HG02678 (cell line): Measurements from ENCODE around the gene PTGR3.

ENCODE experiments used
- ATAC-seq: cut with Tn5 transposase; IDR thresholded peaks from one replicate; pipeline ENCODE4 v1.9.1; 2021; ENCODE audit warnings: mild to moderate bottlenecking, moderate library complexity; ENCODE audit not compliant: unreplicated experiment

PTGR3 gene, protein sequence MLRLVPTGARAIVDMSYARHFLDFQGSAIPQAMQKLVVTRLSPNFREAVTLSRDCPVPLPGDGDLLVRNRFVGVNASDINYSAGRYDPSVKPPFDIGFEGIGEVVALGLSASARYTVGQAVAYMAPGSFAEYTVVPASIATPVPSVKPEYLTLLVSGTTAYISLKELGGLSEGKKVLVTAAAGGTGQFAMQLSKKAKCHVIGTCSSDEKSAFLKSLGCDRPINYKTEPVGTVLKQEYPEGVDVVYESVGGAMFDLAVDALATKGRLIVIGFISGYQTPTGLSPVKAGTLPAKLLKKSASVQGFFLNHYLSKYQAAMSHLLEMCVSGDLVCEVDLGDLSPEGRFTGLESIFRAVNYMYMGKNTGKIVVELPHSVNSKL

DNA sequence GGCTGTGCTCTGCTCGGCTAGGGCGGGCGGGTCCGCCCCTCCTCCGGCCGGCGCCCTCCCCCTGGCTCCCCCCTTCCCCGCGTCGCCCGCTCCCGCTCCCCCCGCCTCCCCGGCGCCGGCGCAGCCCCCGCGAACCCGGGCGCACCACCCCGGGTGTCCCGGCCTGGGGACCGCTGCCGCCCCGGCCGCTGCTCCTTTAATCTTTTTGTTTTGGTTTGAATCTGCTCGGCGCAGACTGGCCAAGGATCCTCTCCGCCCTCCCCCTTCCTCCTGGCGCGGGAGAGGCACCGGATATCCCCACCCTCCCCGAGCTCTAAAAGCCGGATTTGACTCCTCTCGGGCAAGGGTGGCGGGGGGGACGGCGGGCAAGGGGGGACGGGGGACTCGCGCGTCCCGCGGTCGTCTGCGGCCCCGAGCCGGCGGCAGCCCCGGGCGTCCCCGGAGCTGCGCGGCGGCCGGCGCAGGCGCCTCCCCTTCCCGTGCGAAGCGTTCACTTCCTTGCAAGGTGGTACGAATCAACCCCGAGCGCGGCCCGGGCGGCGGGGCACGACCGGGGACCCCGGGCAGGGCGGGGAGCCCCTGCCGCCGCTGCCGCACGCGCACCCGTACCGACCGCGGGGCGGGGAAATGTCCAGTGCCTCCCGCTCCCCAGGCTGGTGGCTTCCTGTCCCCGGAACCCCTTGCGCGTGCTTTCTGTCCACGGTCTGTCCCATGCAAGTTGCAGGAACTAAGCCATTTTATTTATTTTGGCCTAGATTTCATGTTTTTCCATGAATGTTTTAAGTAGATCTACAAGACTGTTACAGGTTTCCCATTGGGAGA lies at the start of gene PTGR3:
Gene PTGR3 (minus strand): TSS at position 11 of the 822 bp plus-strand sequence. CDS start 81 bp downstream, outside the sequence.
- peak; percentile 48 for ATAC-seq

DNA sequence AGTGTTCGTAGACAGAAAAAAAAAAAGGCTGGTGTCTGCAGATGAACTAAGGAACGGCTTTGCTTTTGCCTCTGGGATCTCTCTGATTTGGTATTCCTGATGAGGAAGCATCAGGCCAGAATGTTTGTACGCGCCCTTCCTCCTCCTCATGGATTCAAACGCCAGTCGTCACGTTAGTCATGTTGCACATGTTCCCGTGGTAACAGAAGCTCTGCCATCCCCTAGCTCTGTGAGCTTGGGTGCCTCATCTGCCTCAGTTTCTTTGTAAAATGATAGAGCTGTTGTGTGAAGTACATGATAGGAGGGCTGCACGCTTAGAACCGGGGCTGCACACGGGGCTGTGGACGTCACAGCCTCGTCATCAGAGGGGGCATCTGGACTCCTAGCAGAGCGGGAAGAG lies 48.7 kb upstream of the PTGR3 start:
- ATAC-seq = no peak

DNA sequence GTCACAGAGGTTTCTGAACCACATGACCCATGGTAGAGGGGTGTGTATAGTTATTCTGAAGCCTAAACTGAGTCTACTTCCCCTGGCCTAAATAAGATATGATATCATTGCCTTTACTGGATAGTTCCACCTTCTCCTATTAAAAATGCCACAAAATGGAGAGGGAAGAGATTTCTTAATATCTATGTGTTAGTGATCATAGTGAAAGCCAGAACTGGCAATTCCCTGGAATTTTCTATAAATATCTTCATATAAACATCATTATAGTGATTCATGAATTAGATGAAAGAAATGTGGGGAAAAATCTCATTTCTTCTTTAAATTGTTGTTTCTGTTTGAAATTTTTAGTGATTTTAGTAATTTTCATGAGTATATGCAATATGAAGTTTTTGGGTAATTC lies 47.4 kb upstream of the PTGR3 start:
- ATAC-seq = no peak

DNA sequence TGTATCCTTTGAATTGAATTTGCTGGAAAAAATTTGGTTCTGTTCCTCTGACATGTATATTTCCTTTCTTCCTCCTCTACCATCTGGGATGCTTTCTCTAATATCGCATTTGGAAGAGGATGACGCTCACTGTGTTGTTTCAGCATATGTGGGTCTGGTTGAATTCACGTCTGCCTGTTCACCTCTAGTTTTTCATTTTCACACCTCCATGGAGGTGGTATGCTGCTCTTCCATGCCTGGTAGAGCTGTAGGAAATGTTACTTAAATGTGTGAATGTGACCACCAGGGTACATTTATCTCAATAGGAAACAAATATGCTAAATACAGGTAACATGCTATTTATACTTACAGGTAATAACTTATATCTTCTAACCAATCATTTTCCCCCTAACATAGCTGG lies 46.2 kb upstream of the PTGR3 start:
- ATAC-seq = no peak

DNA sequence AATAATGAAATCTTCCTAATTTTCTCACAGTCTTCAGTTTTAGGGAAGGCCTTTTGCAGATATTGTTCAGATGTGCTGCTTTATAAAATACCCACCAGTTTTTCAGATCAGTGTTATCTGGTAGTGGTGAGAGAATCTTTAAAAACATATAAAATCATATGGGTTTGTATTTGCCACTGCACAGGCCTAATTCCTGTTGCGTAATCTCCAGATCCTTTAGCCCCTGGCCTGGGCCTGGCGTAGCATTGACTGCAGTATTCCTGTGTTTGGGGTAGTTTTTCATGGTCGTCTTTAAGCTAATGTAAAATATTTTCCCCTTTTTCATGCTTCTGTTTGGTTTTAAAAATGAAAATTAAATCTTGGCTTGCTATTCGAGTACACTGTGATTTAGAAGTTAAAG lies 44.8 kb upstream of the PTGR3 start:
- no peak for ATAC-seq

DNA sequence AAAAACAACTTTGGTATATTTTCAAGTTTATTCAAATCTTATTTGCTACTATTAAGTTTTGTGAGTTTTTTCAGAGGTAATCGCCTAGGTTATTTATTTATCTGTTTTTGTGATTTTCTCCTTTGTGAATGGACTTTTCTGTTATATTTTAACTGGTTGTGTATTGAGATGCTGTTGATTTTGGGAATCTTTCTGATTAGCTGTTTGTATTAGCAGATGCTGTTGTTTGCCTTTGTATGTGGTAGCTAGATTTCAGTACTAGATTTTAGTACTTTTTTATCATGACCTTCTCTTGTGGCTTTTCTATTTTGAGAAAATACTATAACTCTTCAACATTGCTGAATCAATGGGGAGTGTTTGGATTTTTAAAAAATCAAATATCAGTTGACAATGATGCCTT lies 44.1 kb upstream of the PTGR3 start:
- no peak for ATAC-seq

DNA sequence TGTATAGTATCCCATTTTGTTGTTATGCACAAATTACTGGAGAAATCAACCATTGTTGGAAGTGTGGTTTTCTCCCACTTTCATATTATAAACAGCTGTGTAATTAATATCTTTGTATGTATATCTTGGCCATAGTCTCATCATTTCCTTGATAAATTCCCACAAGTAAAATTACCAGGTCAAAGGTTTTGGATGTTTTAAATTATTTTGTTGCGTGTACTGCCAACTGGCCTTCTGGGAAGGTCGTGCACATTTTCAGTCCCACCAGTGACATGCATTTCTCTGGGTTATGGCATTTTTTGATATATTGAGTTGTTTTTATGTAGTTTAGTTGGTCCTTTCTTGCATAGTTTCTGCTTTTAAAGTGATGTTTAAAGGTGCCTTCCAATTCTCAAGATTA lies 43.2 kb upstream of the PTGR3 start:
- no peak for ATAC-seq

DNA sequence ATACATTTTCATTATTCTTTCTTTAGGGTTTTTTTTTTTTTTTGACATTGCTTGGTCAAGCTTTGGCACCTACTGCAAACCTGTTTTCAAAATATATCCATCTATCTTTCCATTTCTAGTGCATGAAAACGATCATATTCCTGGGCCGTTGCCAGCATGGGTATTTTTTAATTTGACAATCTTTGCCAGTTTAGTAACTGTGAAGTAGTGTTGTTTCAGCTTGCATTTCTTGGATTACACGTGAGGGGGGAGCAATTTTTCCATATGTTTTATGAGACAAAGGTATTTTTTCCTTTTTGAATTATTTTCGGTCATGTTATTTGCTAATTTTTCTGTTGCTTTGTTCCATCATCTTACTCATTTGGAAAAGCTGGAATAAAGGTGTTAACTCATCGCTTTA lies 42.5 kb upstream of the PTGR3 start:
- ATAC-seq = no peak

DNA sequence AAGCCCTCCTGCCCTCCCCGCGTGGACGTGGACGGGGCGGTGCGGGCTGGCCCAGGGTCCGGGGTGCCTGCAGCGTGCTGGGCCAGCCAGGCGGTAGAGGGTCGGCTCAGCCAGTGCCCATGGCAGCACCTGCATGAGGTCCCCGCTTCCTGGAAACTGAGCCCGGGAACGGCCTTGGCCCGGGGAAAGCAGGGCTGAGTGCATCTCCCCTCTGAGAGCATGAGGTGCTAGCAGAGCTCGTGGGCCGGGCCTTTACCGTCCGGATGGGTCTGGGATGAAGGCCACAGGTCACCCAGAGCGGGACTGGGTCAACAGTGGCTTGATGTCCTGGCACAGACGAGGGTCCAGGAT lies 41.5 kb upstream of the PTGR3 start:
- ATAC-seq = no peak

DNA sequence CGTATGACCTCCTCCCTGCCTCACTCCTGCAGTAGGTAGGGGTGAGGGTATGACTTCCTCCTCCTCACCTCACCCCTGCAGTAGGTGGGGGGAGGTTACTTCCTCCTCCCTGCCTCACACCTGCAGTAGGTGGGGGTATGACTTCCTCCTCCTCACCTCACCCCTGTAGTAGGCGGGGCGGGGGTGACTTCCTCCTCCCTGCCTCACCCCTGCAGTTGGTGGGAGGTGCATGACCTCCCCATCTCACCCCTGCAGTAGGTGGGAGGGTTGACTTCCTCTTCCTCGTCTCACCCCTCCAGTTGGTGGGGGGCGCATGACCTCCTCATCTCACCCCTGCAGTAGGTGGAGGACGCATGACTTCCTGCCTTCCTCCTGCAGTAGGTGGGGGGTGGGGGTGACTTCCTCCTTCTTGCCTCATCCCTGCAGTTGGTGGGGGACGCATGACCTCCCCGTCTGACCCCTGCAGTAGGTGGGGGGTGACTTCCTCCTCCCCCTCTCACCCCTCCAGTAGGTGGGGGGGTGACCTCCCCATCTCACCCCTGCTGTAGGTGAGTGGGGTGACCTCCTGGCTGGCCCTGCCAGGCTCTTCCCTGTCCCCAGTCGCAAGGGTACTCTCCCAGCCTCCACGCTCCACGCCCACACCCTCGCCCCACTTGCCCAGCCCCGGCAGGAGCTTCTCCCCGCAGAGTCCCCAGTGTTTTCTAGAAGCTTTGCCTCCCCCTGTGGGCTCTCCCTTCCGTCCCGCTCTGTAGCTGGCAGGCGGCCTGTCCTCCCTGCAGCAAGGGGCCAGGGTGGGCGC lies 40.9 kb upstream of the PTGR3 start:
- ATAC-seq = no peak

DNA sequence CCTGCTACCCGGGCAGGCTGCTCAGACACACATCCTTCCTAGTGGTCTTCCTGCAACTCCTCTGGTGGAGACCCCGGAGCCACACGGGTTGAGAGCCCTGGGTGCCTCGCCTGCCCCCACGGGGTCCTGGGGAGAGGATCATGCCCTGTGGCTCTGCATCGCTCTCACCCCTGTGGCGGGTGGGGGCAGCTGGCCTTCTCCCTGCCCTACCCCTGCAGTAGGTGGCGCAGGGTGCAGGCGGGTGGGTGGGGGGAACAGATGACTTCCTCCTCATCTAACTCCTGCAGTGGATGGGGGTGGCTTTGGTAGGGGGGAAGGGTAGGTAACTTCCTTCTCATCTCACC lies 40.2 kb upstream of the PTGR3 start:
- ATAC-seq = no peak

DNA sequence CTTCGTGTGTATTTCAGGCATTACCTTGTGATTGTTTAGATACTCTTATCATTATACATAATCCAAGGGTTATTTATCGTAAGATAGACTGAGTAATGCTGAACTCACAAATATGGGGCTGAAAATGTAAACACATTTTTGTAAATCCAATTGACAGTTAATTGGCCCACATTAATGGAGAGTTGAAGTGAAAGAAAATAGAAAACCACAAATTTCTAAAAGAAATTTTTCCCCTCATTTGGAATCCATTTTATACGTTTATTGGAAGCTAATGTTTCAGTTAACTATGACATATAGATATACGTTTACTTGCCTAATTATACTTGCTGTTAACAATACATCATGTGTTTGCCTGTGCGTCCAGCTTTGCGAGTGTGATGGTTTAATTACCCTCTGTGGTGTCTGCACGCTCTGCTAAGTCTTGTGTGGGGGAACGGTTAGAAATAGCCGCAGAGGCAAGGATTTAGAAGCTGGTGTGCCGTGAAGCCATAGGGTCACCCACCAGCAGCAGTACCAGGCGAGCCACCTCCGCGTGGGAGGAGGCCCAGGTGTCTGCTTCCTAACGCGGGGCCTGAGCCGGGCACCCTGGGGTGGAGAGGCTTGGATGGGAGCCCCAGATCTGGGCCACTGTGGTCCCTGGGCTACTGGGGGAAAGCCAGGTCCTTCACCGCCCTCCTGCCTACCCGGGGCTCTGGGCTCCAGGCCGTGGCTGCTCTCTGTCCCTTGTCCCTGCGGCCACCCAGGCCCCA lies 39.7 kb upstream of the PTGR3 start:
- ATAC-seq = no peak

DNA sequence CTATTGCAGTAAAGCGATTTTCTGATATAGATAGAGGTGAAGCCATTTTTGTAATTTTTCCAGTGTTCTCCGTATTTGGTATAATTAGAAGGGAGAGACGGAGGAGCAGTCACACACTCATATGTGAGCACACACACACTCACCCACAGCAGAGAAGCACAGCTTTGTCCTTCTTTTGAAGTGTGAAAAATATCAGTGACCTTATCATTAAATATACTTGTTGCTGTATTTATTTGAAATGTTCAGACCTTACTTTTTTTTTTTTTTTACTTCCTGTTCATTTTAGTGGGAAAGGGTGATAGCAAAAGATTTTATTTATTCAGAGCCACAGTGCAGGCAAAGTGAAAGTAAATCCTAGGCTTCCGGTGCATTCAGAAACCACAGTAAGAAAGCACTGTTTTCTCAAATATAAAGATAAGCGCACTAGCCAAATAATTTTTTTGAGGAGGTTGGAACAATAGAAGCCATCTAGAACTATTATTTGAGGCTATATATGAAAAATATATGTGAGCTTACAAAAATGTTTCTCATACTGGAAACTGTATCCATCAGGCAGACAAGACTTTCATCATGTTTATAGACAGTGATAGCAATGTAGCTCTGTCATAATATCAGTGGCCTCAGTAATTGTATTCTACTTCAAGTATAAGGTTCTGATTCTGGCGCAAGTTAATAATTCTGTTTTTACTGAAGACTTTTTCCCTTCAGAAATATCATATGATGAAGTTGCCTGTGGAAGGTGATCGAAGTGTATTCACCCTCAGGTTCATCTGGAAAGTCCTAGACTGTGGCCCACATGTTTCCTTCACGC lies 38.9 kb upstream of the PTGR3 start:
- peak; percentile 74 for ATAC-seq

DNA sequence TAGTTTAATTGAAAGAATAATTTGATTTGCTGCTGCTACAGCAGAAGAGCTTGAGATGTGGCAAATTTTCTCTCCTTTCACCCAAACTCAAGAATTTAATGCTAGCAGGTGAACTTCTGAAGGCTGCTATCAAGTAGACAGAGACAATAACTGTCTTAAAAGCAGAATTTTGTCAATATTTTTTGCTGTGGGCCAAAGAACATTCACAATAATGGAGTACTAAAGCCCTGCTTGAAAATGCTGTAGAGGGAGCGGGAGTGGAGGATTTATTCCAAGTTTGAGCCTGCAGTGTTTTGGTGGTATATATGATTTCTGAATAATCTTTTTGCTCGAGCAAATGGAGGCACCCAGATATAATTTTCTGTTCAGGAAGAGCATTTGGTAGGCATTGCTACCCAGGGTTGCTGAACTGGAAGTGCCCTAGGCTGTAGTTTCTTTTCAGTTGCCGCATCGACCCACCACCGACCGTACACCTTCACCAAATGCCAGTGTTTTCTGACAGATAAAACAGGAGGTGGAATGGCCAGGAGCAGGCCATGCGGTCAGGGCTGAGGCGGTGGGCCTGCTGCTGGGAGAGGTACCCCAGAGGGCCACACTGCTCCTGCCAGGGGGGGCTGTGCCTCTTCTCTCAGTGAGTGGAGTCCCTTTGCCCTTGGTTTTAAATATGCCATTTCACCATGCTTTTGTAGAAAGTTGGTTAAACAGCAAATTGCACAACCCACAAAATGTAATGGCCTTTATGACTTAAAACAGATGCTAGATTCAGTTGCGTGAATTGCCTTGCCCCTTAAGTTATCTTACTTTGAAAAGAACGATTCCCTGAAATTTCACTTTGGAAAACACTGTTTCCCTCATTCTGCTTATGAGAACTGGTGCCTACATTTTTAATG lies 38.0 kb upstream of the PTGR3 start:
- ATAC-seq = no peak

DNA sequence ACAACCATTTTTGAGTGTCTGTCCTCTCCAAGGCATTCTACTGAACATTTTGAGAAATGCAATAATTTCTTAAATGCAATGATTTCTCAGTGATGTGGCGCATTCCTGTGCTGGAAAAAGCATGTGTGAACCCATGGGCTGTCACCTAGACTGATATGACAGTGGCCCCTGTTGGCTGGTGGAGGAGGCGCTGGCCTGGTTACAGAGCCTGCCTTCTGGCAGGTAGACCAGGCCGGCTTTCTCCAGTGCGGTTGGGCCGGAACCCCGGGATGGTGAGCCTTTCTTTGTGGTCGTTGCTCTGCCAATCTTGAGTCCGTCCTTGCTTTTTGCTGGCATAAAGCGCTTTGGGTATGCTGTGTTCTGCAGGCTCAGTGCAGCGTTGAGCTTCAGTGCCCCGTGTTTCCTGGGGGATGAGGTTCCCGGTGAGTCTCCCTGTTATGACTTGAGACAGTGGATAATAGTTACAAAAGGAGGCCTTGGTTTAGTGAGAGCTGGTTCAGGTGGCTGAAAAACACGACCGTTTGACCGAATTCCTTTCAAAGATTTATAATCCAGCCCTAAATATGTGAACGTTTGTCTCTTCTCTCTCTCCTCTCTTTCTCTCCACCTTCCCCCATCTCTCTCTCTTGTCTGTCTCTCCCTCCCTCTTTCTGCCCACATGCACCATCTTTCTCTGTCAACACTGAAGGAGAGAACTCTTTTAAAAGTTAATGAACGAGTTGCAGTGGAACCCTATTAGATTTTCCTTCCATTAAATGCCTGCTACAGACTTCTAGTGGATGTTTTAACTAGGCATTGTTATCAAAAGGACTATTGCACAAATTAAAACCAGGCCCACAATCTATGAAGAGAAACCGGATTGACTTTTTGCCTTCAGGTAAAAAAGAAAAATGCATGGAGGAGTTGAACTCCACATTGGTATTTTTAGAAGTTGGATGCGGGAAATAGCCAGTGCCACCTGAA lies 35.7 kb upstream of the PTGR3 start:
- no peak for ATAC-seq

DNA sequence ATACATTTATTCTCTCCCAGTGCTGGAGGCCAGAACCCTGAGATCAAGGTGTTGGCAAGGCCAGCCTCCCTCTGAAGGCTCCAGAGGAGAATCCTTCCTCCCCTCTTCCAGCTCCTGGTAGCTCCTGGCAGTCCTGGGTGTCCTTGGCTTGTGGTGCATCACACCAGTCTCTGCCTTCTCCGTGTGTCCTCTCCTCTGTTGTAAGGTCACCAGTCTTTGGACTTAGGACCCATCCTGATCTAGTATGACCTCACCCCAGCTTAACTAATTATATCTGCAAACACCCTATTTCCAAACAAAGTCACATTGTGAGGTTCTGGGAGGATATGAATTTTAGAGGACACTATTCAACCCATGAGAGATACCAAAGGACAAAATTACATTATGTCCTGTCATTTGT lies 32.8 kb upstream of the PTGR3 start:
- ATAC-seq = no peak

DNA sequence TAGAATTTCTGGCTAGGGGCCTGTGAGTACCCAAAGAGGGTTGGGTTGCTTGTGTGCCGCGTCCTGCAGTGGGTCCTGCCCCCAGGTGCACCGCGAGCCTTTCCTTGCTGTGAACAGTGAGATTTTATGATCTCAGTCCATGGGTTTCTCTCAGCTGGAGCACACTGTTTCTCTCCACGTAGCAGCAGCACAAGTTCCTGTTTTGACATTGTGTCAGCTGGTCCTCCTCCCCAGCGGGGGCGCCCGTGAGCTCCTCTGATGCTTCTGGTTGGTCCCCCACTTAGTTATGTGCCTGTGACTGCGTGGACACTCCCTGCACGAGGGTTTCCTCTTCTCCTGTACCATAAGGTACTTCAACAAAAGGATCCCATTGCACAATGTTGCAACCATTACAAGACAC lies 31.5 kb upstream of the PTGR3 start:
- no peak for ATAC-seq

DNA sequence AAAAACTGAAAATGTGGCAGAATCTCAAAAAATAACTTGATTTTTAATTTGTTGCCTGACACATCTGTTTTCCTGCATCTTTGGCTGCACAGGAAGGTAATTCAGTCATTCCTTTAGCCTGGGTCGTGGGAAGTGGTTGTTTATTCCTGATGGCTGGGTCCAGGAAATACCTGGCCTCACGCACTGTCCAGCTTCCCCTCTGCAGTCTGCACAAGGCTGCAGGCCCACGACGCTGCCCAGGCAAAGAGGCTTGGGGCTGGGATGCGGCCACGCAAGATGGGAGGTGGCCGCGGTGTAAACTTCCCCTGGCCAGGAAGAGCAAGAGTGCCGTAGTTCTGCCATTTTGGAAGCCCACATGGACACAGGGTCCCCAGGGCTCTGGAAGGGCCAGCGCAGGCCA lies 29.8 kb upstream of the PTGR3 start:
- no peak for ATAC-seq
